Mesangial cell (primary cell): ENCODE data around the gene F2RL3. TPM values are rescaled to one million over a fixed set of nuclear protein-coding genes. Genes with fewer than 3 reads are reported as not detected.

Experiments used
- total RNA-seq: library from RNA; depleted of rRNA; stranded (reverse); fragments of >200 nt; gene quantifications from 2 replicates; pipeline ENCODE4 v1.2.3, GENCODE V29; 2015

F2RL3 gene
- under 0.01 and 0.16 TPM in 2 replicates for total RNA-seq

DNA sequence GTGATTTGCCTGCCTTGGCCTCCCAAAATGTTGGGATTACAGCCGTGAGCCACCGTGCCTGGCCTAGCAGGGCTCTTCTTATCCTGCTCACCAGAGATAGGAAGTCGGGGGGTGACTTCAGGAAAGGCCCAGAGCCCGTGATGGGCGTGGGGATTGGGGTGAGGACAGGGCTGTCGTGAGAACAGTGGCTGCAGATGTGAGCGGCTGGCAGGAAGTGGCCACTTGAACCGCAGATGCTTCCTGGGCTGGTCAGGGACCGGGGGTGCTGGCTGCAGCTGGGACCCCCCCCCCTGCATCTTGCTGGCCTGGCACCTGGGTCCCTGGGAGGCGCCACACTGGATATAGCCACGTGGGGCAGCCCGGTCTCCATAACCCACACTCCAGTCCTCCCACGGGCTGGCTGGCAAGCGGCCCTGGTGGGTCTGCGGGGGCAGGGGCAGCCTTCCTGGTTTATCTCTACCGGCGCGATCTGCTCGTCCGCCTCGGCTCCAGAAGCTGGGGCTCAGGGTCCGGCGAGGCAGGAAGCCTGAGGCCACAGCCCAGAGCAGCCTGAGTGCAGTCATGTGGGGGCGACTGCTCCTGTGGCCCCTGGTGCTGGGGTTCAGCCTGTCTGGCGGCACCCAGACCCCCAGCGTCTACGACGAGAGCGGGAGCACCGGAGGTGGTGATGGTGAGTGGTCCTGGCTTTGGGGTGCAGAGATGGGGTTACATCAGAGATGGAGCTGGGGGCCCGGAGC lies at the start of gene F2RL3:
Gene F2RL3 (plus strand): TSS at position 371 of the 737 bp plus-strand sequence. CDS start 191 bp downstream, at position 562.

Other genes with a start within 250 kb of the F2RL3 start
- 47.9 and 62.2 TPM in 2 replicates for gene SMIM7, start 228.9 kb upstream of the F2RL3 start, total RNA-seq
- gene TMEM38A, start 227.9 kb upstream of the F2RL3 start, total RNA-seq, result 0.65 and 3.3 TPM in 2 replicates
- not detected in 2 replicates for gene NWD1, start 169.2 kb upstream of the F2RL3 start, total RNA-seq
- 30.6 and 33.7 TPM in 2 replicates for gene SIN3B, start 59.6 kb upstream of the F2RL3 start, total RNA-seq
- 0.16 and 4.3 TPM in 2 replicates for gene CPAMD8, start 137.8 kb downstream of the F2RL3 start, total RNA-seq
- 6.2 and 17.8 TPM in 2 replicates for gene HAUS8, start 186.5 kb downstream of the F2RL3 start, total RNA-seq
- gene MYO9B, start 186.8 kb downstream of the F2RL3 start, total RNA-seq, result 77.1 and 81.6 TPM in 2 replicates